PC-3 (cell line): ENCODE results near the gene TRPM8.

Experiments
- EZH2 ChIP-seq: fragments of 300-600 bp; sonication (generic); IDR thresholded peaks from one replicate; pipeline ENCODE4 v1.6.1; 2017; ENCODE audit warnings: antibody characterized with exemption, mild to moderate bottlenecking, low read length; ENCODE audit not compliant: unreplicated experiment
- EZH2phosphoT487 ChIP-seq: fragments of 300-600 bp; sonication (generic); IDR thresholded peaks from 2 replicates; pipeline ENCODE4 v1.6.1; 2018; ENCODE audit warnings: mild to moderate bottlenecking, antibody characterized with exemption, low read length, borderline replicate concordance
- TF ChIP-seq, protein P1 (sequence below): fragments of 300-600 bp; sonication (generic); conservative IDR thresholded peaks from 2 replicates; pipeline ENCODE4 v1.5.1; 2017; ENCODE audit warnings: antibody characterized with exemption, low read depth, mild to moderate bottlenecking, low read length

DNA sequence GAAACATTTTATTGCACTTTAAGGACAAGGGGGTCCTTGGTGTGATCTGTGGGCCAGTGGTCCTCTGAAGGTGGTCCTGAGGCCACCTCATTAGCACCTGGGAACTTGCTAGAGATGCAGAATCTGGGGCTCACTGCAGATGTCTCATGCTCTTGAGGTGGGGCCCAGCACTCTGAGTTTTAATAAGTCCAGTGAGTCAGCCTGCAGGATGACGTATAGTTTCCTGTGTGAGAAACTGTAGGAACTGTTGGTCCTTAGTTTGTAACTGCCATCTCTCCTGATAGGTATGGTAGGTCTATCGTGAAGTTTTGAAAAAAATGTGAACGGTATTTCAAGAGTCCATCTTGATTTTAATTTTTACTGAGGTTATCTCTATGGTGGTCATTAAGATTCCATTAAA is 2.8 kb downstream of the TRPM8 start:
- TF ChIP-seq EZH2phosphoT487: no peak
- TF ChIP-seq, protein P1, sequence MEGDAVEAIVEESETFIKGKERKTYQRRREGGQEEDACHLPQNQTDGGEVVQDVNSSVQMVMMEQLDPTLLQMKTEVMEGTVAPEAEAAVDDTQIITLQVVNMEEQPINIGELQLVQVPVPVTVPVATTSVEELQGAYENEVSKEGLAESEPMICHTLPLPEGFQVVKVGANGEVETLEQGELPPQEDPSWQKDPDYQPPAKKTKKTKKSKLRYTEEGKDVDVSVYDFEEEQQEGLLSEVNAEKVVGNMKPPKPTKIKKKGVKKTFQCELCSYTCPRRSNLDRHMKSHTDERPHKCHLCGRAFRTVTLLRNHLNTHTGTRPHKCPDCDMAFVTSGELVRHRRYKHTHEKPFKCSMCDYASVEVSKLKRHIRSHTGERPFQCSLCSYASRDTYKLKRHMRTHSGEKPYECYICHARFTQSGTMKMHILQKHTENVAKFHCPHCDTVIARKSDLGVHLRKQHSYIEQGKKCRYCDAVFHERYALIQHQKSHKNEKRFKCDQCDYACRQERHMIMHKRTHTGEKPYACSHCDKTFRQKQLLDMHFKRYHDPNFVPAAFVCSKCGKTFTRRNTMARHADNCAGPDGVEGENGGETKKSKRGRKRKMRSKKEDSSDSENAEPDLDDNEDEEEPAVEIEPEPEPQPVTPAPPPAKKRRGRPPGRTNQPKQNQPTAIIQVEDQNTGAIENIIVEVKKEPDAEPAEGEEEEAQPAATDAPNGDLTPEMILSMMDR: no peak
- TF ChIP-seq EZH2: no peak
